ENCODE data around the gene CNTN5.

The CNTN5 gene

DNA sequence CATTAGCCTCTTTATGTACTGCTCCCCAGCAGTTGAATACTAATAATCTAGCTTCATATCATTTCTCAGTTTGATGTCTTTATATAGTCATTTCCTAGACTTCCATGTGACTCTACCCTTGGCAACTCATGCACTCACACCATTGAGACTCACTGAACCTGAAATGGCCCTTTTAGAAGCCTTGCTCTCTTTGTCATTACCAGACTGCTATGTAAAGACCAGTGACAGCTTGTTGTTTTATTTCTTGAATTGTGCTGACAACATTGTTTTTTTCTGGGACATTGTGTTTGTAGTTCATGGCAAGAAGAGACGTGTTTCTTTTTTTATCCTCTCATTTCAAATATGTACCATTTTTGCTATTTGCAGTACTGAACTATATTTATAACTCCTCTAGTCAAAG is 256.5 kb downstream of the CNTN5 start:
- no peak overlapping the region for H3K27ac ChIP-seq (ENCODE audit: extremely low read depth, low read depth, low read length)
- no peak for TF ChIP-seq ZSCAN23 (tag by site-specific recombination; IDR thresholded peaks at IDR 0.05)
- TF ChIP-seq ZNF529 (tag by site-specific recombination; IDR thresholded peaks at IDR 0.05; ENCODE audit: insufficient replicate concordance), result no peak
- no peak for TF ChIP-seq ZNF16 (tag by site-specific recombination; IDR thresholded peaks at IDR 0.05; ENCODE audit: low read depth)
- TF ChIP-seq YY1 (tag by site-specific recombination; IDR thresholded peaks at IDR 0.05), result no peak
- TF ChIP-seq, protein P1, sequence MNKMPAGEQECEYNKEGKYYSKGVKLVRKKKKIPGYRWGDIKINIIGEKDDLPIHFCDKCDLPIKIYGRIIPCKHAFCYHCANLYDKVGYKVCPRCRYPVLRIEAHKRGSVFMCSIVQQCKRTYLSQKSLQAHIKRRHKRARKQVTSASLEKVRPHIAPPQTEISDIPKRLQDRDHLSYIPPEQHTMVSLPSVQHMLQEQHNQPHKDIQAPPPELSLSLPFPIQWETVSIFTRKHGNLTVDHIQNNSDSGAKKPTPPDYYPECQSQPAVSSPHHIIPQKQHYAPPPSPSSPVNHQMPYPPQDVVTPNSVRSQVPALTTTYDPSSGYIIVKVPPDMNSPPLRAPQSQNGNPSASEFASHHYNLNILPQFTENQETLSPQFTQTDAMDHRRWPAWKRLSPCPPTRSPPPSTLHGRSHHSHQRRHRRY (tag by site-specific recombination; IDR thresholded peaks at IDR 0.05), result no peak
- no peak for TF ChIP-seq SCRT1 (tag by site-specific recombination; IDR thresholded peaks at IDR 0.05; ENCODE audit: borderline replicate concordance)
- TF ChIP-seq, protein P2, sequence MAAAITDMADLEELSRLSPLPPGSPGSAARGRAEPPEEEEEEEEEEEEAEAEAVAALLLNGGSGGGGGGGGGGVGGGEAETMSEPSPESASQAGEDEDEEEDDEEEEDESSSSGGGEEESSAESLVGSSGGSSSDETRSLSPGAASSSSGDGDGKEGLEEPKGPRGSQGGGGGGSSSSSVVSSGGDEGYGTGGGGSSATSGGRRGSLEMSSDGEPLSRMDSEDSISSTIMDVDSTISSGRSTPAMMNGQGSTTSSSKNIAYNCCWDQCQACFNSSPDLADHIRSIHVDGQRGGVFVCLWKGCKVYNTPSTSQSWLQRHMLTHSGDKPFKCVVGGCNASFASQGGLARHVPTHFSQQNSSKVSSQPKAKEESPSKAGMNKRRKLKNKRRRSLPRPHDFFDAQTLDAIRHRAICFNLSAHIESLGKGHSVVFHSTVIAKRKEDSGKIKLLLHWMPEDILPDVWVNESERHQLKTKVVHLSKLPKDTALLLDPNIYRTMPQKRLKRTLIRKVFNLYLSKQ (tag by site-specific recombination; IDR thresholded peaks at IDR 0.05; ENCODE audit: borderline replicate concordance), result no peak
- no peak for TF ChIP-seq ZIC2 (tag by site-specific recombination; IDR thresholded peaks at IDR 0.05)
- no peak for TF ChIP-seq ZNF132 (tag by site-specific recombination; IDR thresholded peaks at IDR 0.05; ENCODE audit: borderline replicate concordance)
- TF ChIP-seq ZNF776 (tag by site-specific recombination; IDR thresholded peaks at IDR 0.05; ENCODE audit: borderline replicate concordance), result no peak
- no peak for TF ChIP-seq ZNF837 (tag by site-specific recombination; IDR thresholded peaks at IDR 0.05)
- no peak for TF ChIP-seq ZNF433 (tag by site-specific recombination; IDR thresholded peaks at IDR 0.05; ENCODE audit: low read depth)
- TF ChIP-seq, protein P3, sequence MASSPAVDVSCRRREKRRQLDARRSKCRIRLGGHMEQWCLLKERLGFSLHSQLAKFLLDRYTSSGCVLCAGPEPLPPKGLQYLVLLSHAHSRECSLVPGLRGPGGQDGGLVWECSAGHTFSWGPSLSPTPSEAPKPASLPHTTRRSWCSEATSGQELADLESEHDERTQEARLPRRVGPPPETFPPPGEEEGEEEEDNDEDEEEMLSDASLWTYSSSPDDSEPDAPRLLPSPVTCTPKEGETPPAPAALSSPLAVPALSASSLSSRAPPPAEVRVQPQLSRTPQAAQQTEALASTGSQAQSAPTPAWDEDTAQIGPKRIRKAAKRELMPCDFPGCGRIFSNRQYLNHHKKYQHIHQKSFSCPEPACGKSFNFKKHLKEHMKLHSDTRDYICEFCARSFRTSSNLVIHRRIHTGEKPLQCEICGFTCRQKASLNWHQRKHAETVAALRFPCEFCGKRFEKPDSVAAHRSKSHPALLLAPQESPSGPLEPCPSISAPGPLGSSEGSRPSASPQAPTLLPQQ (tag by site-specific recombination; IDR thresholded peaks at IDR 0.05), result no peak
- CTCF ChIA-PET, result no interaction called here
- no peaks in the 10 kb centered on the region for H3K9me3 ChIP-seq (ENCODE audit: control insufficient read depth, insufficient read depth, low read depth, low read length)
- no peaks in the 10 kb centered on the region for H3K4me1 ChIP-seq (ENCODE audit: control insufficient read depth, insufficient read depth, low read length)
- POLR2A ChIA-PET, result no interaction called here
- H3K36me3 ChIP-seq (ENCODE audit: control insufficient read depth in 2 of 2, insufficient read depth in 1 of 2, low read length in 2 of 2), result no peaks in the 10 kb centered on the region
- no peak overlapping the region for H3K4me3 ChIP-seq (ENCODE audit: low read depth, low read length)

DNA sequence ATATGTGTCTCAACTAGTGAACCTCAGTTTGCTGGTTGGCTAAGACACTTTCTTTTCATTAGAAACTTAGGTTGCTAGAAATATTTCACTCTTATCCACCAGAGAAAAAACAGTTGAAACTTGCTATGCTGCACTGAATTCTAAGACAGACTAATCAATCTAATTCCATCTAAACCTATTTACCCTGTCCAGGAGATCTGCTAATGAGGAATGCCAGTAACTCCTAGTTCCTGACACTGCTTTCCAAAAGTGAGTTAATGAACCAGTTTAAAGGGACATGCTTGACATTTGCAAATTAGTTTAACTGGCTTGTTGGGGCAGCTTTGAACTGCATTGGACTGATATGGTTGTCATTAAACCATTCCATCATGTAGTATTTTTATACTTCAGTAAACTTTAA is 258.5 kb downstream of the CNTN5 start:
- Histone ChIP-seq H3K27ac (ENCODE audit: extremely low read depth, low read depth, low read length) (no peak overlapping the region), H3K36me3 (ENCODE audit: control insufficient read depth in 2 of 2, insufficient read depth in 1 of 2, low read length in 2 of 2) (no peaks in the 10 kb centered on the region), H3K4me1 (ENCODE audit: control insufficient read depth, insufficient read depth, low read length) (no peaks in the 10 kb centered on the region), H3K9me3 (ENCODE audit: control insufficient read depth, insufficient read depth, low read depth, low read length) (no peaks in the 10 kb centered on the region), H3K4me3 (ENCODE audit: low read depth, low read length) (no peak overlapping the region)
- POLR2A ChIA-PET, result no interaction called here
- CTCF ChIA-PET, result no interaction called here
- TF ChIP-seq KLF8 (tag by site-specific recombination; IDR thresholded peaks at IDR 0.05) (no peak), ZNF174 (tag by site-specific recombination; IDR thresholded peaks at IDR 0.05) (no peak), MEIS1 (CRISPR knock-in tag; IDR thresholded peaks at IDR 0.05; ENCODE audit: borderline replicate concordance) (no peak), GLI2 (tag by site-specific recombination; IDR thresholded peaks at IDR 0.05; ENCODE audit: borderline replicate concordance, low read depth) (no peak), ZNF626 (tag by site-specific recombination; IDR thresholded peaks at IDR 0.05) (no peak), ZNF423 (tag by site-specific recombination; IDR thresholded peaks at IDR 0.05) (no peak), ZNF202 (tag by site-specific recombination; IDR thresholded peaks at IDR 0.05; ENCODE audit: borderline replicate concordance) (no peak), ZNF776 (tag by site-specific recombination; IDR thresholded peaks at IDR 0.05; ENCODE audit: borderline replicate concordance) (no peak)
- TF ChIP-seq, protein P1 (tag by site-specific recombination; IDR thresholded peaks at IDR 0.05), result no peak
- TF ChIP-seq, protein P4, sequence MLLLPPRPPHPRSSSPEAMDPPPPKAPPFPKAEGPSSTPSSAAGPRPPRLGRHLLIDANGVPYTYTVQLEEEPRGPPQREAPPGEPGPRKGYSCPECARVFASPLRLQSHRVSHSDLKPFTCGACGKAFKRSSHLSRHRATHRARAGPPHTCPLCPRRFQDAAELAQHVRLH (tag by site-specific recombination; IDR thresholded peaks at IDR 0.05), result no peak
- TF ChIP-seq, protein P5, sequence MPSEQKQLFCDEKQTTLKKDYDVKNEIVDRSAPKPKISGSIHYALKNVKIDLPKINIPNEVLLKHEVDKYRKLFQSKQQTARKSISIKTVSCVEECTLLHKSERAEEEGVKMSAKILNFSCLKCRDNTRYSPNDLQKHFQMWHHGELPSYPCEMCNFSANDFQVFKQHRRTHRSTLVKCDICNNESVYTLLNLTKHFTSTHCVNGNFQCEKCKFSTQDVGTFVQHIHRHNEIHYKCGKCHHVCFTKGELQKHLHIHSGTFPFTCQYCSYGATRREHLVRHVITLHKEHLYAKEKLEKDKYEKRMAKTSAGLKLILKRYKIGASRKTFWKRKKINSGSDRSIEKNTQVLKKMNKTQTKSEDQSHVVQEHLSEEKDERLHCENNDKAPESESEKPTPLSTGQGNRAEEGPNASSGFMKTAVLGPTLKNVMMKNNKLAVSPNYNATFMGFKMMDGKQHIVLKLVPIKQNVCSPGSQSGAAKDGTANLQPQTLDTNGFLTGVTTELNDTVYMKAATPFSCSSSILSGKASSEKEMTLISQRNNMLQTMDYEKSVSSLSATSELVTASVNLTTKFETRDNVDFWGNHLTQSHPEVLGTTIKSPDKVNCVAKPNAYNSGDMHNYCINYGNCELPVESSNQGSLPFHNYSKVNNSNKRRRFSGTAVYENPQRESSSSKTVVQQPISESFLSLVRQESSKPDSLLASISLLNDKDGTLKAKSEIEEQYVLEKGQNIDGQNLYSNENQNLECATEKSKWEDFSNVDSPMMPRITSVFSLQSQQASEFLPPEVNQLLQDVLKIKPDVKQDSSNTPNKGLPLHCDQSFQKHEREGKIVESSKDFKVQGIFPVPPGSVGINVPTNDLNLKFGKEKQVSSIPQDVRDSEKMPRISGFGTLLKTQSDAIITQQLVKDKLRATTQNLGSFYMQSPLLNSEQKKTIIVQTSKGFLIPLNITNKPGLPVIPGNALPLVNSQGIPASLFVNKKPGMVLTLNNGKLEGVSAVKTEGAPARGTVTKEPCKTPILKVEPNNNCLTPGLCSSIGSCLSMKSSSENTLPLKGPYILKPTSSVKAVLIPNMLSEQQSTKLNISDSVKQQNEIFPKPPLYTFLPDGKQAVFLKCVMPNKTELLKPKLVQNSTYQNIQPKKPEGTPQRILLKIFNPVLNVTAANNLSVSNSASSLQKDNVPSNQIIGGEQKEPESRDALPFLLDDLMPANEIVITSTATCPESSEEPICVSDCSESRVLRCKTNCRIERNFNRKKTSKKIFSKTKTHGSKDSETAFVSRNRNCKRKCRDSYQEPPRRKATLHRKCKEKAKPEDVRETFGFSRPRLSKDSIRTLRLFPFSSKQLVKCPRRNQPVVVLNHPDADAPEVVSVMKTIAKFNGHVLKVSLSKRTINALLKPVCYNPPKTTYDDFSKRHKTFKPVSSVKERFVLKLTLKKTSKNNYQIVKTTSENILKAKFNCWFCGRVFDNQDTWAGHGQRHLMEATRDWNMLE (tag by site-specific recombination; conservative IDR thresholded peaks at IDR 0.05; ENCODE audit: low read depth), result no peak

Measured in HEK293 (cell line).